GM12872 (cell line): ENCODE data around the gene CAPN2.

Experiments
- CTCF ChIP-seq: IDR thresholded peaks from 3 replicates; pipeline ENCODE4 v1.5.1; 2011; ENCODE audit warnings: low read depth, mild to moderate bottlenecking, low read length, moderate library complexity; ENCODE audit not compliant: insufficient read depth

CAPN2 gene

GRCh38 chr1:223730479-223731132 lies 18.3 kb downstream of the CAPN2 start:
- TF ChIP-seq CTCF, result no peak

GRCh38 chr1:223731133-223731770 lies 18.9 kb downstream of the CAPN2 start:
- TF ChIP-seq CTCF, result no peak

GRCh38 chr1:223732993-223733798 lies 20.9 kb downstream of the CAPN2 start:
- no peak for TF ChIP-seq CTCF

- no peak for TF ChIP-seq CTCF
These were observed 21.8 kb downstream of the CAPN2 start for GRCh38 chr1:223733898-223734852.

- TF ChIP-seq CTCF, result no peak
These were observed 25.0 kb downstream of the CAPN2 start for GRCh38 chr1:223737342-223737741.

GRCh38 chr1:223738465-223739365 lies 26.4 kb downstream of the CAPN2 start:
- no peak for TF ChIP-seq CTCF
